Uterus (tissue), 2 donors: Measurements from ENCODE around the gene IL4I1.

Experiments
- POLR2A ChIP-seq, 2 donors: fragments of 450-650 bp; IDR thresholded peaks; one replicate each; pipeline ENCODE4 v1.6.1; 2016; ENCODE audit warnings: antibody characterized with exemption in 2 of 2, mild to moderate bottlenecking in 1 of 2, moderate library complexity in 1 of 2
- TF ChIP-seq, protein P1 (sequence below), 4 experiments: fragments of 200-600 bp in 2 of 4; fragments of 450-650 bp in 2 of 4; sonication (generic) in 2 of 4; IDR thresholded peaks; one replicate each; pipeline ENCODE4 v1.5.1; 2016 to 2019; ENCODE audit warnings: antibody characterized with exemption in 4 of 4, mild to moderate bottlenecking in 2 of 4, moderate library complexity in 1 of 4

DNA sequence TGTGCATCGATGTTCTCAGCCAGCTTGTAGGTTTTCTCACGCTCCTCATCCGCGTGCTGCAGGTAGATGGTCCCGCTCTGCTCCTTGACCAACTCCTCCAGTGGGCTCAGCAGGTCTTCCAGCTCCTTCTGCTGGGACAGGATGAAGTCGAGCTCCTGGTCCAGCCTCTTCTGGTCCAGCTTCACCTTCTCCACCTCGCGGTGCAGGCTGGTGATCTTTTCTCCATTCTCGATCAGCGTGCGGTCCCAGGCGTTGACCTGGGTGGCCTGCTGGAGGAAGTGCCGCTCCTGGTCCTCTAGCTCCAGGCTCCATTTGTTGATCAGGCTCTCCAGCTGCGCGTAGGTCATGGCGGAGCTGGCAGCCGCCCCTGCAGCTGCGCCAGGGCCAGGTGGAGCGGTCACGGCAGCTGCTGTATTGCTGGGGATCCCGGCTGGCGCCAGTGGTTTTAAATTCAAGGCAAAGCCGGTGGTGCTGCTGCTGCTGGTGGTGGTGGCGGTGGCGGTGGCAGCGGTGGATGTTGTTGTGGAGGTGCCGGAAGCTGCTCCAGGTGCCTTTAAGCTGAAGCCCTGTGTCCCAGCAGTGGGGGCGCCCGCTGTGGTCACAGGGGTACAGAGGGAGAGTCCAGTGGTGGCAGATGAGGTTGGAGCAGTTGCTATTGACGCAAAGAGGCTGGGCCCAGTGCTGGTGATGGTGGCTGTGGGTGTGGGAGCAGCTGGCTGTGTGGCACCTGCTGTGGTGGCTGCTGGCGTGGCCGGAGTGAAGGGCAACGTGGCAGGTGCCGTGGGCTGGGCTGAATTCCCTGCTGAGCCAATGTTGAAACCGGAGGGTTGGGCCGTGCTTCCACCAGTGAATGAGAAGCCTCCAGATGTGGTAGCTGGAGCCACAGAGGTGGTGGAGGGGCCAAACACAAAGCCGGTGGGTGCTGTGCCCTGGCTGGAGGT lies 12.1 kb upstream of the IL4I1 start:
- TF ChIP-seq, protein P1, sequence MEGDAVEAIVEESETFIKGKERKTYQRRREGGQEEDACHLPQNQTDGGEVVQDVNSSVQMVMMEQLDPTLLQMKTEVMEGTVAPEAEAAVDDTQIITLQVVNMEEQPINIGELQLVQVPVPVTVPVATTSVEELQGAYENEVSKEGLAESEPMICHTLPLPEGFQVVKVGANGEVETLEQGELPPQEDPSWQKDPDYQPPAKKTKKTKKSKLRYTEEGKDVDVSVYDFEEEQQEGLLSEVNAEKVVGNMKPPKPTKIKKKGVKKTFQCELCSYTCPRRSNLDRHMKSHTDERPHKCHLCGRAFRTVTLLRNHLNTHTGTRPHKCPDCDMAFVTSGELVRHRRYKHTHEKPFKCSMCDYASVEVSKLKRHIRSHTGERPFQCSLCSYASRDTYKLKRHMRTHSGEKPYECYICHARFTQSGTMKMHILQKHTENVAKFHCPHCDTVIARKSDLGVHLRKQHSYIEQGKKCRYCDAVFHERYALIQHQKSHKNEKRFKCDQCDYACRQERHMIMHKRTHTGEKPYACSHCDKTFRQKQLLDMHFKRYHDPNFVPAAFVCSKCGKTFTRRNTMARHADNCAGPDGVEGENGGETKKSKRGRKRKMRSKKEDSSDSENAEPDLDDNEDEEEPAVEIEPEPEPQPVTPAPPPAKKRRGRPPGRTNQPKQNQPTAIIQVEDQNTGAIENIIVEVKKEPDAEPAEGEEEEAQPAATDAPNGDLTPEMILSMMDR (IDR thresholded peaks at IDR 0.05), result no peak
- no peak for TF ChIP-seq POLR2A (IDR thresholded peaks at IDR 0.05)
